Measurements from ENCODE around the gene ST3GAL4. TPM values are rescaled to one million over a fixed set of nuclear protein-coding genes. Genes with fewer than 3 reads are reported as not detected.

ST3GAL4 gene
- total RNA-seq, 1 experiment from 2014 or later = 13.1 TPM

GRCh38 chr11:126336138-126336541 lies 19.3 kb upstream of the ST3GAL4 start:
- H2AFZ ChIP-seq (ENCODE audit: low read depth, low read length, poor library complexity, severe bottlenecking) = no peak overlapping the region
- ATAC-seq = no peak
- H3K9me3 ChIP-seq (ENCODE audit: control insufficient read depth in 1 of 2, insufficient read depth in 1 of 2, low read depth in 1 of 2, low read length in 2 of 2) = no peaks in the 10 kb centered on the region
- H3K27me3 ChIP-seq (ENCODE audit: insufficient read depth, low read length) = no peaks in the 10 kb centered on the region
- POLR2A ChIA-PET = no interaction called here
- TF ChIP-seq YY1 (IDR thresholded peaks at IDR 0.05; ENCODE audit: extremely low read depth, insufficient replicate concordance, low read depth, low read length) (no peak), SP1 (IDR thresholded peaks at IDR 0.05; ENCODE audit: low read depth) (no peak), ZFX (IDR thresholded peaks at IDR 0.05) (no peak), FOSL1 (IDR thresholded peaks at IDR 0.05; ENCODE audit: low read depth) (no peak), JUND (IDR thresholded peaks at IDR 0.05) (no peak), SRF (IDR thresholded peaks at IDR 0.05; ENCODE audit: low read depth) (no peak), ELF1 (IDR thresholded peaks at IDR 0.05; ENCODE audit: borderline replicate concordance, low read depth) (no peak), EZH2 (IDR thresholded peaks at IDR 0.05) (no peak)
- no peaks in the 10 kb centered on the region for H3K36me3 ChIP-seq (ENCODE audit: control insufficient read depth in 1 of 2, insufficient read depth in 2 of 2, low read length in 2 of 2)
- H4K20me1 ChIP-seq (ENCODE audit: insufficient read depth) = no peaks in the 10 kb centered on the region
- H3K27ac ChIP-seq (ENCODE audit: low read depth, low read length) = no peak overlapping the region
- no peak for DNase-seq (ENCODE audit: low read depth, low spot score)
- no peak overlapping the region for H3K4me2 ChIP-seq (ENCODE audit: low read length)
- H3K79me2 ChIP-seq (ENCODE audit: insufficient read depth, low read length) = no peaks in the 10 kb centered on the region
- peaks cover 12 to 30% of the 10 kb centered on the region in 2 experiments for H3K4me1 ChIP-seq (ENCODE audit: control insufficient read depth in 1 of 2, insufficient read depth in 2 of 2, low read length in 2 of 2)
- BruUV-seq (replicated peaks) = no TSS peak
- intact Hi-C loops (cut with micrococcal nuclease) = no loop called here
- H3K4me3 ChIP-seq (replicated peaks in 1 of 2; ENCODE audit: low read depth in 1 of 2, low read length in 2 of 2) = no peak overlapping the region
- CTCF ChIA-PET = no interaction called here
- H3K9ac ChIP-seq (ENCODE audit: low read length) = no peak overlapping the region
- no peaks in the 10 kb centered on the region for H3K9me2 ChIP-seq (ENCODE audit: insufficient read depth)
- RAD21 ChIA-PET (ENCODE audit: low non-redundant PET in 1 of 2, low total read pairs in 2 of 2, uncharacterized antibody in 2 of 2, unreplicated experiment in 2 of 2) = no interaction called here

- Histone ChIP-seq H3K4me1 (ENCODE audit: control insufficient read depth in 1 of 2, insufficient read depth in 2 of 2, low read length in 2 of 2) (peaks cover 18 to 35% of the 10 kb centered on the region in 2 experiments), H3K9me2 (ENCODE audit: insufficient read depth) (no peaks in the 10 kb centered on the region), H3K36me3 (ENCODE audit: control insufficient read depth in 1 of 2, insufficient read depth in 2 of 2, low read length in 2 of 2) (no peaks in the 10 kb centered on the region), H2AFZ (ENCODE audit: low read depth, low read length, poor library complexity, severe bottlenecking) (no peak overlapping the region), H3K27ac (ENCODE audit: low read depth, low read length) (no peak overlapping the region), H4K20me1 (ENCODE audit: insufficient read depth) (no peaks in the 10 kb centered on the region), H3K9ac (ENCODE audit: low read length) (no peak overlapping the region), H3K4me3 (replicated peaks in 1 of 2; ENCODE audit: low read depth in 1 of 2, low read length in 2 of 2) (no peak overlapping the region), H3K9me3 (ENCODE audit: control insufficient read depth in 1 of 2, insufficient read depth in 1 of 2, low read depth in 1 of 2, low read length in 2 of 2) (no peaks in the 10 kb centered on the region), H3K4me2 (ENCODE audit: low read length) (no peak overlapping the region), H3K79me2 (ENCODE audit: insufficient read depth, low read length) (no peaks in the 10 kb centered on the region), H3K27me3 (ENCODE audit: insufficient read depth, low read length) (no peaks in the 10 kb centered on the region)
- BruUV-seq (replicated peaks) = no TSS peak
- no peak for TF ChIP-seq REST (IDR thresholded peaks at IDR 0.05; ENCODE audit: low read depth)
- TF ChIP-seq POLR2A (IDR thresholded peaks at IDR 0.05; ENCODE audit: borderline replicate concordance, extremely low read depth, insufficient read depth, insufficient read length) = no peak
- intact Hi-C loops (cut with micrococcal nuclease) = no loop called here
- ChIA-PET RAD21 (ENCODE audit: low non-redundant PET in 1 of 2, low total read pairs in 2 of 2, uncharacterized antibody in 2 of 2, unreplicated experiment in 2 of 2) (no interaction called here), CTCF (no interaction called here), POLR2A (no interaction called here)
- no peak for DNase-seq (ENCODE audit: low read depth, low spot score)
- ATAC-seq = no peak
These were observed 18.8 kb upstream of the ST3GAL4 start for GRCh38 chr11:126336671-126337101.

Data from HCT116 (cell line).